ENCODE results near the gene PROX2.

The PROX2 gene

GRCh38 chr14:74907744-74908143 lies 31.8 kb upstream of the PROX2 start:
- no peak overlapping the region for H3K9ac ChIP-seq (ENCODE audit: low read depth, low read length)
- H3K4me3 ChIP-seq (ENCODE audit: low read depth, low read length): no peak overlapping the region
- H3K36me3 ChIP-seq (ENCODE audit: control insufficient read depth, insufficient read depth, low read length): peaks cover 17% of the 10 kb centered on the region
- no peaks in the 10 kb centered on the region for H3K9me3 ChIP-seq (ENCODE audit: control insufficient read depth, insufficient read depth, low read length)
- H3K4me1 ChIP-seq (ENCODE audit: control insufficient read depth, insufficient read depth, low read length): no peaks in the 10 kb centered on the region
- H3K27me3 ChIP-seq (ENCODE audit: control insufficient read depth, insufficient read depth, low read length): no peaks in the 10 kb centered on the region

GRCh38 chr14:74906925-74907521 lies 31.1 kb upstream of the PROX2 start:
- Histone ChIP-seq H3K27me3 (ENCODE audit: control insufficient read depth, insufficient read depth, low read length) (no peaks in the 10 kb centered on the region), H3K4me3 (ENCODE audit: low read depth, low read length) (no peak overlapping the region), H3K9ac (ENCODE audit: low read depth, low read length) (no peak overlapping the region), H3K36me3 (ENCODE audit: control insufficient read depth, insufficient read depth, low read length) (peaks cover 24% of the 10 kb centered on the region), H3K9me3 (ENCODE audit: control insufficient read depth, insufficient read depth, low read length) (no peaks in the 10 kb centered on the region), H3K4me1 (ENCODE audit: control insufficient read depth, insufficient read depth, low read length) (no peaks in the 10 kb centered on the region)

- Histone ChIP-seq H3K9ac (ENCODE audit: low read depth, low read length) (no peak overlapping the region), H3K36me3 (ENCODE audit: control insufficient read depth, insufficient read depth, low read length) (peaks cover 37% of the 10 kb centered on the region)
These were observed 29.7 kb upstream of the PROX2 start for GRCh38 chr14:74905595-74906142.

GRCh38 chr14:74904635-74905503 lies 28.9 kb upstream of the PROX2 start:
- Histone ChIP-seq H3K9me3 (ENCODE audit: control insufficient read depth, insufficient read depth, low read length) (no peaks in the 10 kb centered on the region), H3K4me1 (ENCODE audit: control insufficient read depth, insufficient read depth, low read length) (no peaks in the 10 kb centered on the region), H3K4me3 (ENCODE audit: low read depth, low read length) (no peak overlapping the region), H3K9ac (ENCODE audit: low read depth, low read length) (no peak overlapping the region), H3K27me3 (ENCODE audit: control insufficient read depth, insufficient read depth, low read length) (no peaks in the 10 kb centered on the region), H3K36me3 (ENCODE audit: control insufficient read depth, insufficient read depth, low read length) (peaks cover 44% of the 10 kb centered on the region)

More at GRCh38 chr14:74905595-74906142, 29.7 kb upstream of the PROX2 start:
- Histone ChIP-seq H3K4me3 (ENCODE audit: low read depth, low read length) (no peak overlapping the region), H3K9me3 (ENCODE audit: control insufficient read depth, insufficient read depth, low read length) (no peaks in the 10 kb centered on the region), H3K4me1 (ENCODE audit: control insufficient read depth, insufficient read depth, low read length) (no peaks in the 10 kb centered on the region), H3K27me3 (ENCODE audit: control insufficient read depth, insufficient read depth, low read length) (no peaks in the 10 kb centered on the region)

- peaks cover 59% of the 10 kb centered on the region for H3K36me3 ChIP-seq (ENCODE audit: control insufficient read depth, insufficient read depth, low read length)
- H3K9ac ChIP-seq (ENCODE audit: low read depth, low read length): no peak overlapping the region
- H3K9me3 ChIP-seq (ENCODE audit: control insufficient read depth, insufficient read depth, low read length): no peaks in the 10 kb centered on the region
- no peaks in the 10 kb centered on the region for H3K4me1 ChIP-seq (ENCODE audit: control insufficient read depth, insufficient read depth, low read length)
- no peaks in the 10 kb centered on the region for H3K27me3 ChIP-seq (ENCODE audit: control insufficient read depth, insufficient read depth, low read length)
- H3K4me3 ChIP-seq (ENCODE audit: low read depth, low read length): no peak overlapping the region
These were observed 27.2 kb upstream of the PROX2 start for GRCh38 chr14:74902941-74903705.

- Histone ChIP-seq H3K9ac (ENCODE audit: low read depth, low read length) (no peak overlapping the region), H3K4me1 (ENCODE audit: control insufficient read depth, insufficient read depth, low read length) (no peaks in the 10 kb centered on the region), H3K27me3 (ENCODE audit: control insufficient read depth, insufficient read depth, low read length) (no peaks in the 10 kb centered on the region), H3K36me3 (ENCODE audit: control insufficient read depth, insufficient read depth, low read length) (peaks cover 89% of the 10 kb centered on the region), H3K9me3 (ENCODE audit: control insufficient read depth, insufficient read depth, low read length) (no peaks in the 10 kb centered on the region), H3K4me3 (ENCODE audit: low read depth, low read length) (no peak overlapping the region)
These were observed 22.7 kb upstream of the PROX2 start for GRCh38 chr14:74898694-74899093.

- peaks cover 91% of the 10 kb centered on the region for H3K36me3 ChIP-seq (ENCODE audit: control insufficient read depth, insufficient read depth, low read length)
- H3K9me3 ChIP-seq (ENCODE audit: control insufficient read depth, insufficient read depth, low read length): no peaks in the 10 kb centered on the region
- no peak overlapping the region for H3K4me3 ChIP-seq (ENCODE audit: low read depth, low read length)
- no peaks in the 10 kb centered on the region for H3K4me1 ChIP-seq (ENCODE audit: control insufficient read depth, insufficient read depth, low read length)
- H3K27me3 ChIP-seq (ENCODE audit: control insufficient read depth, insufficient read depth, low read length): no peaks in the 10 kb centered on the region
- no peak overlapping the region for H3K9ac ChIP-seq (ENCODE audit: low read depth, low read length)
These were observed 22.1 kb upstream of the PROX2 start for GRCh38 chr14:74898083-74898482.

- Histone ChIP-seq H3K27me3 (ENCODE audit: control insufficient read depth, insufficient read depth, low read length) (no peaks in the 10 kb centered on the region), H3K4me3 (ENCODE audit: low read depth, low read length) (no peak overlapping the region), H3K36me3 (ENCODE audit: control insufficient read depth, insufficient read depth, low read length) (peaks cover 91% of the 10 kb centered on the region), H3K9me3 (ENCODE audit: control insufficient read depth, insufficient read depth, low read length) (no peaks in the 10 kb centered on the region), H3K9ac (ENCODE audit: low read depth, low read length) (no peak overlapping the region), H3K4me1 (ENCODE audit: control insufficient read depth, insufficient read depth, low read length) (no peaks in the 10 kb centered on the region)
These were observed 21.7 kb upstream of the PROX2 start for GRCh38 chr14:74897642-74898041.

- no peaks in the 10 kb centered on the region for H3K27me3 ChIP-seq (ENCODE audit: control insufficient read depth, insufficient read depth, low read length)
- no peaks in the 10 kb centered on the region for H3K4me1 ChIP-seq (ENCODE audit: control insufficient read depth, insufficient read depth, low read length)
- H3K4me3 ChIP-seq (ENCODE audit: low read depth, low read length): no peak overlapping the region
- H3K9ac ChIP-seq (ENCODE audit: low read depth, low read length): no peak overlapping the region
- no peaks in the 10 kb centered on the region for H3K9me3 ChIP-seq (ENCODE audit: control insufficient read depth, insufficient read depth, low read length)
- peaks cover 86% of the 10 kb centered on the region for H3K36me3 ChIP-seq (ENCODE audit: control insufficient read depth, insufficient read depth, low read length)
These were observed 20.5 kb upstream of the PROX2 start for GRCh38 chr14:74896400-74896799.

- Histone ChIP-seq H3K27me3 (ENCODE audit: control insufficient read depth, insufficient read depth, low read length) (no peaks in the 10 kb centered on the region), H3K9ac (ENCODE audit: low read depth, low read length) (no peak overlapping the region)
These were observed 17.7 kb upstream of the PROX2 start for GRCh38 chr14:74893614-74894091.

GRCh38 chr14:74892745-74893144 lies 16.8 kb upstream of the PROX2 start:
- Histone ChIP-seq H3K27me3 (ENCODE audit: control insufficient read depth, insufficient read depth, low read length) (no peaks in the 10 kb centered on the region), H3K4me1 (ENCODE audit: control insufficient read depth, insufficient read depth, low read length) (no peaks in the 10 kb centered on the region), H3K9ac (ENCODE audit: low read depth, low read length) (no peak overlapping the region), H3K9me3 (ENCODE audit: control insufficient read depth, insufficient read depth, low read length) (no peaks in the 10 kb centered on the region), H3K4me3 (ENCODE audit: low read depth, low read length) (no peak overlapping the region), H3K36me3 (ENCODE audit: control insufficient read depth, insufficient read depth, low read length) (peaks cover 53% of the 10 kb centered on the region)

More at GRCh38 chr14:74893614-74894091, 17.7 kb upstream of the PROX2 start:
- no peaks in the 10 kb centered on the region for H3K9me3 ChIP-seq (ENCODE audit: control insufficient read depth, insufficient read depth, low read length)
- H3K4me3 ChIP-seq (ENCODE audit: low read depth, low read length): no peak overlapping the region
- no peaks in the 10 kb centered on the region for H3K4me1 ChIP-seq (ENCODE audit: control insufficient read depth, insufficient read depth, low read length)
- H3K36me3 ChIP-seq (ENCODE audit: control insufficient read depth, insufficient read depth, low read length): peaks cover 61% of the 10 kb centered on the region
